Endothelial cell of umbilical vein (primary cell): ENCODE results near the gene BTG2. TPM values are rescaled to one million over a fixed set of nuclear protein-coding genes. Genes with fewer than 3 reads are reported as not detected.
"Not testable (repeated sequence)": the region's sequence is repeated elsewhere in the genome, so short reads cannot be mapped to it uniquely, and the experiment has no call there.

Experiments used
- Bru-seq: library from RNA; stranded (reverse); fragments of 400-500 nt; gene quantifications from one replicate; lab custom pipeline; 2021; lab: Mats Ljungman, UMichigan
- BruChase-seq, 2 experiments: library from RNA; stranded (reverse); fragments of 400-500 nt; gene quantifications; one replicate each; lab custom pipeline; 2021; lab: Mats Ljungman, UMichigan
- BruUV-seq: library from RNA; stranded (reverse); fragments of 400-500 nt; replicated peaks from 2 replicates; lab custom pipeline; 2021; lab: Mats Ljungman, UMichigan
- CTCF ChIA-PET: fragments of 300-600, 350-600 bp; sonication (Branson Sonifier 250); formaldehyde crosslinking; loops from one replicate; lab custom pipeline; 2021; ENCODE audit warnings: antibody characterized with exemption, inconsistent platforms; lab: Charles Lee
- POLR2A ChIA-PET: fragments of 300-600, 350-600 bp; sonication (Branson Sonifier 250); formaldehyde crosslinking; loops from one replicate; lab custom pipeline; 2021; ENCODE audit warnings: antibody characterized with exemption, inconsistent platforms; lab: Charles Lee
- DNase-seq: peaks from one replicate; pipeline ENCODE4 v3.0.0-alpha.2; 2011; ENCODE audit warnings: low read depth, low spot score
- FAIRE-seq: peaks from 2 replicates; lab custom pipeline; 2011; peaks lifted over from hg19 to GRCh38; lab: Jason Lieb, UNC
- H2AFZ ChIP-seq: 2 replicates; pipeline ENCODE4 v1.6.0; 2012; ENCODE audit warnings: low read depth, low read length, control low read depth, inconsistent platforms
- H3K27ac ChIP-seq: 2 replicates; pipeline ENCODE4 v1.5.1; 2011; ENCODE audit warnings: low read depth, mild to moderate bottlenecking, control low read depth, low read length, moderate library complexity; ENCODE audit not compliant: insufficient read depth
- H3K27me3 ChIP-seq, 2 experiments: 2 replicates each; pipeline versions ENCODE4 v1.6.0 to v1.6.1; 2011; ENCODE audit warnings: low read length in 2 of 2, mixed read lengths in 1 of 2; ENCODE audit not compliant: control insufficient read depth in 2 of 2, insufficient read depth in 2 of 2
- H3K36me3 ChIP-seq, 2 experiments: 2 replicates in 1 of 2; 3 replicates in 1 of 2; pipeline ENCODE4 v1.5.1; 2011; ENCODE audit warnings: low read length in 2 of 2, mild to moderate bottlenecking in 1 of 2, moderate library complexity in 1 of 2; ENCODE audit not compliant: control insufficient read depth in 2 of 2, insufficient read depth in 2 of 2; ENCODE audit errors: extremely low read depth in 1 of 2
- H3K4me1 ChIP-seq: 3 replicates; pipeline ENCODE4 v1.5.1; 2011; ENCODE audit warnings: mild to moderate bottlenecking, low read length; ENCODE audit not compliant: control insufficient read depth, insufficient read depth; ENCODE audit errors: extremely low read depth
- H3K4me2 ChIP-seq: 2 replicates; pipeline ENCODE4 v1.6.1; 2011; ENCODE audit warnings: low read length, control low read depth, mixed read lengths; ENCODE audit not compliant: insufficient read depth
- H3K4me3 ChIP-seq, 3 experiments: fragments of 200-600 bp in 1 of 3; sonication (generic), shearing (Covaris generic) in 1 of 3; replicated peaks in 1 of 3; 2 replicates each; pipeline ENCODE4 v1.5.1; 2011 to 2016; ENCODE audit warnings: control low read depth in 3 of 3, low read length in 3 of 3, mild to moderate bottlenecking in 2 of 3, inconsistent platforms in 1 of 3, low read depth in 1 of 3, moderate library complexity in 1 of 3; ENCODE audit not compliant: insufficient read depth in 1 of 3
- H3K79me2 ChIP-seq: 2 replicates; pipeline ENCODE4 v1.6.0; 2012; ENCODE audit warnings: low read length, inconsistent platforms; ENCODE audit not compliant: control insufficient read depth, insufficient read depth
- H3K9ac ChIP-seq: replicated peaks from 2 replicates; pipeline ENCODE3; 2011; ENCODE audit warnings: low read length, control low read depth; ENCODE audit not compliant: insufficient read depth; ENCODE audit errors: extremely low read depth
- H3K9me1 ChIP-seq: replicated peaks from 3 replicates; pipeline ENCODE4 v1.6.0; 2011; ENCODE audit warnings: mild to moderate bottlenecking, low read length; ENCODE audit not compliant: control insufficient read depth, insufficient read depth; ENCODE audit errors: extremely low read depth
- H3K9me3 ChIP-seq: replicated peaks from 2 replicates; pipeline ENCODE4 v1.5.1; 2012; ENCODE audit warnings: low read length, inconsistent platforms; ENCODE audit not compliant: control insufficient read depth, insufficient read depth
- H4K20me1 ChIP-seq: replicated peaks from 2 replicates; pipeline ENCODE3; 2011; ENCODE audit warnings: mild to moderate bottlenecking, low read length; ENCODE audit not compliant: control insufficient read depth, insufficient read depth; ENCODE audit errors: extremely low read depth
- CTCF ChIP-seq, 2 donors: IDR thresholded peaks; 1 replicate in 1 of 2; 2 replicates in 1 of 2; pipeline ENCODE4 v1.5.1; 2011; ENCODE audit warnings: low read length in 2 of 2, mild to moderate bottlenecking in 2 of 2, moderate library complexity in 2 of 2, control low read depth in 1 of 2, inconsistent platforms in 1 of 2, low read depth in 1 of 2; ENCODE audit not compliant: insufficient read depth in 1 of 2; ENCODE audit errors: extremely low read depth in 1 of 2
- EZH2 ChIP-seq: IDR thresholded peaks from 2 replicates; pipeline ENCODE4 v1.6.1; 2012; ENCODE audit warnings: borderline replicate concordance, low read depth, mild to moderate bottlenecking, moderate library complexity, low read length, inconsistent platforms; ENCODE audit not compliant: severe bottlenecking
- FOS ChIP-seq: IDR thresholded peaks from 2 replicates; pipeline ENCODE4 v1.6.1; 2011; ENCODE audit warnings: mild to moderate bottlenecking, low read length, moderate library complexity, borderline replicate concordance; ENCODE audit not compliant: insufficient read depth
- GATA2 ChIP-seq: IDR thresholded peaks from 2 replicates; pipeline ENCODE4 v1.7.0; 2011; ENCODE audit warnings: low read depth, mild to moderate bottlenecking, moderate library complexity, mixed read lengths, low read length; ENCODE audit not compliant: insufficient read length, insufficient read depth
- JUN ChIP-seq: IDR thresholded peaks from 2 replicates; pipeline ENCODE4 v1.6.1; 2011; ENCODE audit warnings: borderline replicate concordance, low read depth; ENCODE audit not compliant: insufficient read length, insufficient read depth
- MYC ChIP-seq: IDR thresholded peaks from one replicate; pipeline ENCODE4 v1.6.1; 2011; ENCODE audit warnings: mild to moderate bottlenecking, low read depth, low read length
- POLR2A ChIP-seq: IDR thresholded peaks from 2 replicates; pipeline ENCODE4 v1.6.1; 2012; ENCODE audit warnings: low read depth, mild to moderate bottlenecking, control low read depth, low read length
- POLR2AphosphoS5 ChIP-seq: IDR thresholded peaks from 2 replicates; pipeline ENCODE4 v1.6.1; 2012; ENCODE audit warnings: low read depth, mild to moderate bottlenecking, control low read depth, low read length, moderate library complexity; ENCODE audit not compliant: insufficient read depth
- dilution Hi-C: fragments of 300-500 bp; cut with MboI; formaldehyde crosslinking; loops from one replicate; pipeline ENCODE4 v1.15.0; 2019; ENCODE audit warnings: low sequenced_read_pairs; ENCODE audit not compliant: extremely low pct_ligation_motif_present
- intact Hi-C: fragments of 100-400 bp; cut with micrococcal nuclease; formaldehyde crosslinking; loops from one replicate; pipeline ENCODE4 v1.10.0; 2022
- long read RNA-seq: library from polyadenylated mRNA; stranded (forward); transcript quantifications from one replicate; pipeline ENCODE4 v2.0.0, GENCODE V29; 2021
- polyA minus RNA-seq, 3 experiments: library from RNA; depleted of rRNA, polyadenylated mRNA; stranded (reverse); fragments of >200 nt; gene quantifications; 1 replicate in 1 of 3; 2 replicates in 2 of 3; pipeline ENCODE4 v1.2.3, GENCODE V29; 2011
- polyA plus RNA-seq, 4 experiments: library from polyadenylated mRNA; depleted of rRNA in 3 of 4; stranded (reverse) in 3 of 4; unstranded in 1 of 4; fragments of >200 nt; gene quantifications; 2 replicates each; pipeline versions ENCODE4 v1.2.1 to v1.2.3, GENCODE V29; 2011 to 2012; ENCODE audit warnings: missing spikeins in 1 of 4
- total RNA-seq: library from RNA; stranded (reverse); gene quantifications from 2 replicates; pipeline ENCODE4 v1.2.3, GENCODE V29; 2021
- TF ChIP-seq, protein P1 (sequence below): IDR thresholded peaks from 2 replicates; pipeline ENCODE4 v1.6.1; 2011; ENCODE audit not compliant: insufficient read depth, insufficient read length

BTG2 gene
- total RNA-seq (40.3 and 50.1 TPM in 2 replicates), polyA plus RNA-seq (35.6 and 59.0 TPM in 2 replicates), polyA minus RNA-seq (50.2 and 51.0 TPM in 2 replicates), Bru-seq, nascent RNA (percentile 94 among the genes with signal in this experiment), BruChase-seq, experiment 1, labeled RNA remaining after a 6-hour chase (percentile 81 among the genes with signal in this experiment), BruChase-seq, experiment 2, labeled RNA remaining after a 2-hour chase (percentile 97 among the genes with signal in this experiment)
- polyA plus RNA-seq (2011; cell fraction: cytosol; rRNA removed) = 22.8 and 28.2 TPM in 2 replicates
- polyA plus RNA-seq (2011; cell fraction: nucleus; rRNA removed) = 16.8 and 17.3 TPM in 2 replicates
- polyA plus RNA-seq (2012) = 26.0 and 27.1 TPM in 2 replicates
- 11.2 TPM for polyA minus RNA-seq (2011; cell fraction: cytosol; rRNA and poly(A)+ RNA removed)
- 17.3 and 21.6 TPM in 2 replicates for polyA minus RNA-seq (2011; cell fraction: nucleus; rRNA and poly(A)+ RNA removed)
- long read RNA-seq, transcript BTG2-201 (2 exons, 2,712 nt) = major isoform, 36 of 44 reads
- long read RNA-seq, partial matches to known transcripts = 8 of 44 reads
- long read RNA-seq, other reads (novel, unspliced or antisense) = 0 of 44 reads

DNA sequence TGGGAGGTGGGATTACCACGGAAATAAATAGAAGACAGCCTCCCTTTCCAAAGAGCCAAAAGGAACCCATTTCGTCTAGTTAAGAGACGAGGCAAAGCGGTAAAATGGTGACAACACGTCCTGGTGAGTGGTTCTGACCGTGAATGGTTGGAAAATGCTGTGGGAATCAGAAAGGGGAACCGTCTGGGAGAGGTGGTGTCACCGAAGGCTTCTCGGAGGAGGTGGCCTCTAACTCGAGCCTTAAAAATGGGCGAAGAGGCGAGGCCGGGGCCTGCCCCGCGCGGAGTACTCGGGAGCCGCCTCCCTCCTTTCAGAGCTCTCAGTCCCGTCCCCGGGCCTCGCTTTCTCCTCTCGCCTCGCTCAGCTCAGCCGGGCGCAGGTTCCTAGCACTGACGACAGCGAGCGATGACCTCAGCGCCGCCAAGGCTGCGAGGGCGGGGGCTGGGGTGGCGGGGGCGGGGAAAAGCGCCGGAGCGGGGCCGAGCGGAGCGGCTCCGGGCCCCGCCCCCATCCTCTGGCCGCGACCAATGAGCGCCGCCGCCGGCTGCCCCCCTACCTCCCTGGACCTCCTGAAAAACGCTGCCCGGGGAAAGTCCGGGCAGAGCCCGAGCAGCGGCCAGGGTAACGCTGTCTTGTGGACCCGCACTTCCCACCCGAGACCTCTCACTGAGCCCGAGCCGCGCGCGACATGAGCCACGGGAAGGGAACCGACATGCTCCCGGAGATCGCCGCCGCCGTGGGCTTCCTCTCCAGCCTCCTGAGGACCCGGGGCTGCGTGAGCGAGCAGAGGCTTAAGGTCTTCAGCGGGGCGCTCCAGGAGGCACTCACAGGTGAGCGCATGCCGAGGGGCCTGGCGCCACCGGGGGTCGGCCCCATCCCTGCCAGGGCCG lies at the start of gene BTG2:
BTG2 (plus strand) TSS at position 601 of the 890 bp plus-strand sequence; CDS start at position 689, 88 bp downstream.
- FAIRE-seq (peak; percentile 94), DNase-seq (peak; percentile 91)
- Histone ChIP-seq H3K36me3 (peaks cover 2 to 12% of the 10 kb centered on the region in 2 experiments), H3K4me1 (peaks cover 19% of the 10 kb centered on the region), H3K4me2 (peak within 1 kb of the TSS; percentile 62), H3K9me1 (no peaks in the 10 kb centered on the region), H3K79me2 (peaks cover 6% of the 10 kb centered on the region), H2AFZ (peak within 1 kb of the TSS; percentile 84), H3K4me3 (peak within 1 kb of the TSS; percentile 70 to 97 (median 73)), H3K27me3 (peaks cover 4 to 7% of the 10 kb centered on the region in 2 experiments), H3K27ac (peak within 1 kb of the TSS; percentile 42), H4K20me1 (peaks cover 5% of the 10 kb centered on the region), H3K9ac (peak within 1 kb of the TSS; percentile 65), H3K9me3 (no peaks in the 10 kb centered on the region)
- POLR2A ChIA-PET = interaction anchor here (0.6 to 4.9 kb wide), 18 partner anchors 9 to 1919 kb away, joined by 3 to 115 read pairs (median 3); partner anchors contain the start of gene MDM4
- BruUV-seq = TSS peak; percentile 59
- TF ChIP-seq GATA2 (no peak), JUN (no peak), POLR2AphosphoS5 (peak; percentile 99), CTCF (IDR thresholded peaks at IDR 0.05; ENCODE audit: extremely low read depth in 1 of 2, insufficient read depth in 1 of 2, low read depth in 1 of 2, low read length in 2 of 2) (no peak), POLR2A (peak; percentile 99), FOS (no peak), MYC (no peak), EZH2 (no peak)
- TF ChIP-seq, protein P1, sequence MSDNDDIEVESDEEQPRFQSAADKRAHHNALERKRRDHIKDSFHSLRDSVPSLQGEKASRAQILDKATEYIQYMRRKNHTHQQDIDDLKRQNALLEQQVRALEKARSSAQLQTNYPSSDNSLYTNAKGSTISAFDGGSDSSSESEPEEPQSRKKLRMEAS = no peak
- dilution Hi-C loops = no loop called here
- intact Hi-C loops = loop anchor here (1.0 kb wide), 4 partner anchors 15 to 33 kb away; no protein-coding TSS in a partner anchor
- CTCF ChIA-PET = interaction anchor here (0.6 to 7.8 kb wide), 9 partner anchors 11 to 318 kb away, joined by 3 to 88 read pairs (median 5); no protein-coding TSS in a partner anchor

DNA sequence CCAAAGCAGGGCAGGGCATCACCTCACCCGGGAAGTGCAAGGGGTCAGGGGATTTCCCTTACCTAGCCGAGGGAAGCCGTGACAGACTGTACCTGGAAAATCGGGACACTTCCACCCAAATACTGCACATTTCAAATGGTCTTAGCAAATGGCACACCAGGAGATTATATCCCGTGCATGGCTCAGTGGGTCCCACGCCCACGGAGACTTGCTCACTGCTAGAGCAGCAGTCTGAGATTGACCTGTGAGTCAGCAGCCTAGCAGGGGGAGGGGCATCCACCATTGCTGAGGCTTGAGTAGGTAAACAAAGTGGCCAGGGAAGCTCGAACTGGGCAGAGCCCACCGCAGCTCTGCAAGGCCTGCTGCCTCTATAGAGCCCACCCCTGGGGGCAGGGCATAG lies 48.7 kb upstream of the BTG2 start:
- H3K4me3 ChIP-seq, DNase-seq, H3K27ac ChIP-seq, BruUV-seq, H3K4me2 ChIP-seq, H4K20me1 ChIP-seq, H3K9ac ChIP-seq, H2AFZ ChIP-seq, H3K79me2 ChIP-seq, intact Hi-C loops, H3K9me1 ChIP-seq, FAIRE-seq, POLR2A ChIA-PET, dilution Hi-C loops, H3K36me3 ChIP-seq, H3K9me3 ChIP-seq, H3K4me1 ChIP-seq: not testable (repeated sequence)
- CTCF ChIA-PET = interaction anchor here (0.6 to 1.7 kb wide), 2 partner anchors 11 to 139 kb away, joined by 3 to 9 read pairs; no protein-coding TSS in a partner anchor
- H3K27me3 ChIP-seq = peaks cover 9 to 25% of the 10 kb centered on the region in 2 experiments
